Thyroid gland (tissue), 4 donors: ENCODE measurements around the gene TMEM208. TPM values are rescaled to one million over a fixed set of nuclear protein-coding genes. Genes with fewer than 3 reads are reported as not detected.

ENCODE experiments used
- DNase-seq, 2 donors: peaks; one replicate each; pipeline ENCODE4 v3.0.0-alpha.2; 2019
- H3K27ac ChIP-seq, 3 donors: fragments of 200-600 bp; sonication (generic); 1 replicate in 2 of 3; 2 replicates in 1 of 3; pipeline ENCODE4 v1.5.1; 2016 to 2019; ENCODE audit warnings: mild to moderate bottlenecking in 1 of 3, moderate library complexity in 1 of 3
- H3K27me3 ChIP-seq: fragments of 200-600 bp; sonication (generic); one replicate; pipeline ENCODE4 v1.5.1; 2019
- H3K36me3 ChIP-seq, 2 donors: fragments of 200-600 bp; sonication (generic); one replicate each; pipeline ENCODE4 v1.5.1; 2016 to 2019
- H3K4me1 ChIP-seq, 2 donors: fragments of 200-600 bp; sonication (generic); one replicate each; pipeline ENCODE4 v1.5.1; 2017 to 2019
- H3K4me3 ChIP-seq, 3 donors: fragments of 200-600 bp; sonication (generic); replicated peaks in 1 of 3; 1 replicate in 2 of 3; 2 replicates in 1 of 3; pipeline ENCODE4 v1.5.1; 2016; ENCODE audit warnings: mild to moderate bottlenecking in 1 of 3
- H3K9me3 ChIP-seq: fragments of 200-600 bp; sonication (generic); one replicate; pipeline ENCODE4 v1.5.1; 2017
- POLR2A ChIP-seq, 2 donors: fragments of 450-650 bp; IDR thresholded peaks; one replicate each; pipeline ENCODE4 v1.6.1; 2017; ENCODE audit warnings: antibody characterized with exemption in 2 of 2, mild to moderate bottlenecking in 2 of 2, moderate library complexity in 1 of 2
- WGBS, 2 donors: methylation state at CpG; one replicate each; pipeline ENCODE4 v1.1.5; 2017; 5-methylcytosine and 5-hydroxymethylcytosine counted together
- intact Hi-C: fragments of 100-400 bp; cut with DNase I; formaldehyde crosslinking; loops from one replicate; pipeline ENCODE4 v1.15.1; 2023
- total RNA-seq, 4 donors: library from RNA; depleted of rRNA; stranded (reverse); fragments of >200 nt; gene quantifications; one replicate each; pipeline ENCODE4 v1.2.3, GENCODE V29; 2016
- TF ChIP-seq, protein P1 (sequence below), 6 experiments: fragments of 200-600 bp in 3 of 6; fragments of 450-650 bp in 3 of 6; sonication (generic) in 3 of 6; IDR thresholded peaks; one replicate each; pipeline ENCODE4 v1.5.1; 2016 to 2019; ENCODE audit warnings: antibody characterized with exemption in 6 of 6, mild to moderate bottlenecking in 2 of 6, inconsistent platforms in 1 of 6, moderate library complexity in 1 of 6

The TMEM208 gene
- total RNA-seq, 4 donors from 2014 or later: 53.2 to 69.0 (median 58.3) TPM

DNA sequence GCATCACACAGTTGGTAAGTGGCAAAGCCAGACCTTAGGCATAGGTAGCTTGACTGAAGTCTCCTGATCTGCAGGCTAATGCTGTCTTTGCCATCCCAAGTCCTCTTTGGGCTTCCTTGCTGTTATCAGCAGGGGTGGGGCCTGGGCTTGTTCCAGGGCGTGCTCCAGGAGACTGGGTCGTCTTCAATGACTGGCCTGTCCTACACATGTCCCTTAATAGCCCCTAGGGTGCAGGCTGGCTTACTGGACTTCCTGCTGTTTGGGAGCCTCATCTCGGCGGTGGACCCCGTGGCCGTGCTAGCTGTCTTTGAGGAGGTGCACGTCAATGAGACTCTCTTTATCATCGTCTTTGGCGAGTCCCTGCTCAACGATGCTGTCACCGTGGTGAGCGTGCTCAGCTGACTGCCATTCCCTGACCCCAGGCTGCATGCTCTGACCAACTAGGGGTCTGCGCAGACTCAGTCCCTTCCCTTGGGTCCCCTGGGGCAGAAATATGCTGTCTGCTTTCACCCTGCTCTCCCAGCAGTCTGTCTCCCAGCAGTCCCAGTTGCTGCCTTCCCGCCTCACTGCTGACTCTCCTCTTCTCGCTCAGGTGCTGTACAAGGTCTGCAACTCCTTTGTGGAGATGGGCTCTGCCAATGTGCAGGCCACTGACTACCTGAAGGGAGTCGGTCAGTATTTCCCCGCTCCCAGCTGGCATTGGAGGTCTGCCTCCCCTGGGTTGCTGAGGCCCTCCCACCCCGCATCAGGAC, 28.0 kb downstream of the TMEM208 start:
- Histone ChIP-seq H3K27ac (no peak overlapping the region), H3K4me1 (no peaks in the 10 kb centered on the region), H3K9me3 (no peaks in the 10 kb centered on the region), H3K4me3 (no peak overlapping the region), H3K27me3 (no peaks in the 10 kb centered on the region), H3K36me3 (no peaks in the 10 kb centered on the region)
- no peak for DNase-seq
- 90 to 93% methylated on average over 12 to 18 of the region's 18 CpGs for WGBS, 2 donors
- intact Hi-C loops: no loop called here
- no peak for TF ChIP-seq POLR2A (IDR thresholded peaks at IDR 0.05)
- TF ChIP-seq, protein P1, sequence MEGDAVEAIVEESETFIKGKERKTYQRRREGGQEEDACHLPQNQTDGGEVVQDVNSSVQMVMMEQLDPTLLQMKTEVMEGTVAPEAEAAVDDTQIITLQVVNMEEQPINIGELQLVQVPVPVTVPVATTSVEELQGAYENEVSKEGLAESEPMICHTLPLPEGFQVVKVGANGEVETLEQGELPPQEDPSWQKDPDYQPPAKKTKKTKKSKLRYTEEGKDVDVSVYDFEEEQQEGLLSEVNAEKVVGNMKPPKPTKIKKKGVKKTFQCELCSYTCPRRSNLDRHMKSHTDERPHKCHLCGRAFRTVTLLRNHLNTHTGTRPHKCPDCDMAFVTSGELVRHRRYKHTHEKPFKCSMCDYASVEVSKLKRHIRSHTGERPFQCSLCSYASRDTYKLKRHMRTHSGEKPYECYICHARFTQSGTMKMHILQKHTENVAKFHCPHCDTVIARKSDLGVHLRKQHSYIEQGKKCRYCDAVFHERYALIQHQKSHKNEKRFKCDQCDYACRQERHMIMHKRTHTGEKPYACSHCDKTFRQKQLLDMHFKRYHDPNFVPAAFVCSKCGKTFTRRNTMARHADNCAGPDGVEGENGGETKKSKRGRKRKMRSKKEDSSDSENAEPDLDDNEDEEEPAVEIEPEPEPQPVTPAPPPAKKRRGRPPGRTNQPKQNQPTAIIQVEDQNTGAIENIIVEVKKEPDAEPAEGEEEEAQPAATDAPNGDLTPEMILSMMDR (IDR thresholded peaks at IDR 0.05): no peak

DNA sequence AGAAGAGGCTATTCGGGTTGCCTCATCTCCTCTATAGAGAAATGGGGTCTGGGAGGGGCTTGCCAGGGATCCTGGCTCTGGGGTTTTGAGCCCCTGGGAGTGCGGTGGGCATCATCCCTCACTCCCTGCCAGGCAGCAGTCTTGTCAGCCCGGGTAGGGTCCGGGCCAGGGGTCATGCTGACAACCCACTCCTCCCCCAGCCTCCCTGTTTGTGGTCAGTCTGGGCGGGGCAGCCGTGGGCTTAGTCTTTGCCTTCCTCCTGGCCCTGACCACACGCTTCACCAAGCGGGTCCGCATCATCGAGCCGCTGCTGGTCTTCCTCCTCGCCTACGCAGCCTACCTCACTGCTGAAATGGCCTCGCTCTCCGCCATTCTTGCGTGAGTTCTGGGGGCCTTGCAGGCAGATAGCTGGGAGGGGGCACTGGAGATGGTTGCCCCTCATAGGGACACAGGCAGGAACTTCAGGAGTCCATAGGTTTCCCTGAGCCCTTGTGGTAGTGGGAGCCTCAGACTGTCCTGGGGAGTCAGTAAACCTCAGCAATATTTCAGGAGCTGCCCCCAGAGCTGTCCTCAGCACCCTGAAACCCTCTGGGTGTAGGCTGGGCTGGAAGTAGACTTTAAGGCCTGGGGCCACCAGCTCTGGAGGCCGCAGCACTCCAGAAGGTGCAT, 28.8 kb downstream of the TMEM208 start:
- Histone ChIP-seq H3K4me1 (no peaks in the 10 kb centered on the region), H3K36me3 (no peaks in the 10 kb centered on the region), H3K27ac (no peak overlapping the region), H3K4me3 (no peak overlapping the region), H3K27me3 (no peaks in the 10 kb centered on the region), H3K9me3 (no peaks in the 10 kb centered on the region)
- no peak for DNase-seq
- WGBS, 2 donors: 94 to 95% methylated on average over 12 to 16 of the region's 17 CpGs
- TF ChIP-seq POLR2A (IDR thresholded peaks at IDR 0.05): no peak
- TF ChIP-seq, protein P1 (IDR thresholded peaks at IDR 0.05): no peak
- intact Hi-C loops: no loop called here

DNA sequence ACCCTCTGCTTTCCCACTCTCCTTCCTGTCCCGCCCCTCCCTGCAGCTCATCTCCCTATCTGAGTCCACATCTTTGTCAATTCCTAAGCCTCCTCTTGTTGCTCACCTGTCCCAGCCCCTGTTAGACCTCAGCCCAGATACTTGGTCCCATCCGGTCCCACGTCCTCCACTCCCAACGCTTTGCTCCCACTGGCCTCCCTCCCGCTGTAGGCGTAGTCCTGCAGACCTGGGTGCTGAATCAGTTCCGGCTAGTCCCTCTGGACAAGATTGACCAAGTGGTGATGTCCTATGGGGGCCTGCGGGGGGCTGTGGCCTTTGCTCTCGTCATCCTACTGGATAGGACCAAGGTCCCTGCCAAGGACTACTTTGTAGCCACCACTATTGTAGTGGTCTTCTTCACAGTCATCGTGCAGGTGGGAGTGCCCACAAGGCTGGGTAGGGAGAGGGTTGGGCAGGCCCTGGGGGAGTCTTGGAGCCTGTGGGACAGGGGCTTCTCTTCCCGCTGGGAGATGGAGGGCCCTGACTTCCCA, 29.8 kb downstream of the TMEM208 start:
- Histone ChIP-seq H3K9me3 (no peaks in the 10 kb centered on the region), H3K4me3 (no peak overlapping the region), H3K27ac (no peak overlapping the region), H3K4me1 (no peaks in the 10 kb centered on the region), H3K27me3 (no peaks in the 10 kb centered on the region), H3K36me3 (no peaks in the 10 kb centered on the region)
- TF ChIP-seq POLR2A (IDR thresholded peaks at IDR 0.05): no peak
- TF ChIP-seq, protein P1 (IDR thresholded peaks at IDR 0.05): no peak
- DNase-seq: no peak
- WGBS, 2 donors: 93 to 97% methylated on average over 10 to 11 of the region's 11 CpGs
- intact Hi-C loops: no loop called here

DNA sequence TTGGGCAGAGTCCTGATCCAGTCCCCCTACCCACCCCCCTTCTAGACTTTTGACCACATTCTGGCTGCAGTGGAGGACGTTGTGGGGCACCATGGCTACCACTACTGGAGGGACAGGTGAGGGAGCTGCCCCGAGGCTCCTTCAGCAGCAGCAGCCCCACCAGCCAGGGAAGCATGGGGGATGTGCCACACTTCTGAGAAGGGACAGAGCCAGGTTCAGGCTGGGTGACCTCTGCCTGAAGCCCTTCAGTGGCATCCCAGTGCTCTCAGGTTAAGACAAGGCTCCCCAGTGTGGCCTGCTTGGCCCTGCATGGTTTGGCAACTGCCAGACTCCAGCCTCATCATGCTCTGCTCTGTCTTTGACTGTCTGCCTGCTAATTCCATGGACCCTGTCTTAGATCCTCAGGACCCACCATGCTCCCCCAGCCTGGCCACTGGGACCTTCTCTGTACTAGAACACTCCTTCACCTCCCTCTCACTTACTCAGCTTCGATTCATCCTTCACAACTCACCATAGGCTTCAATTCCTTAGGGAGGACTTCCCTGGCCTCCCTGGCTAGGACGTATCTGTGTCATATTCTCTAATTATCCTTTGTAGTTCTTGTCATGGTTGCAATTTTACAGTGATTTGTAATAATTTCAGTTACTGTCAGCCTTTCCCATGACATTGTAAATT, 30.7 kb downstream of the TMEM208 start:
- intact Hi-C loops: no loop called here
- WGBS, 2 donors: 74 to 84% methylated on average over 4 of the region's 4 CpGs
- Histone ChIP-seq H3K27me3 (no peaks in the 10 kb centered on the region), H3K36me3 (no peaks in the 10 kb centered on the region), H3K9me3 (no peaks in the 10 kb centered on the region), H3K27ac (no peak overlapping the region), H3K4me1 (no peaks in the 10 kb centered on the region), H3K4me3 (no peak overlapping the region)
- DNase-seq: no peak
- TF ChIP-seq POLR2A (IDR thresholded peaks at IDR 0.05): no peak

DNA sequence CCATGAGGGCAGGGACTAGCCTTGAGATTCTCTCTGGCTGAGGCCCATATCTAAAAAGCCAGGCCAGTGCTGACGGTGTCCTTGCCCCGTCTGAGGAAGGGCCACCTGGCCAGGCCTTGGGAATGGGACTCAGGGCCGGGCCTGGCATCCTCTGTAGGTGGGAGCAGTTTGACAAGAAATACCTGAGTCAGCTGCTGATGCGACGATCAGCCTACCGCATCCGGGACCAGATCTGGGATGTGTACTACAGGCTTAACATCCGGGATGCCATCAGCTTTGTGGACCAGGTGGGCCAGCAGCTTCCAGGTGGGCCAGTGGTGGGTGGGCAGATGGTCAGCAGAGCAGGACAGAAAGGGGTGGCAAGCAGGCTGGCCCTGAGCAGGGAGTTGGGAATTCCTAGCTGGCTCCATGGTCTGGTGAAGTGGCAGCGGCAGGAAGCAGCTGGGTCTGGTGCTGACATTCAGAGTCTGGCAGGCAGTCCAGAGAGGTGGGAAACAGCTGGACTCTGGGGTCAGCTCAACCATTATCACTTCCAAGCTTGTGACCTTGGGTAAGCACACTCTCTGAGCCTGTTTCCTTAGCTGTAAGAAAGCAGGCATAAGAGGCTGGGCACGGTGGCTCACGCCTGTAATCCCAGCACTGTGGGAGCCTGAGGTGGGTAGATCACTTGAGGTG, 31.4 kb downstream of the TMEM208 start:
- 70 to 91% methylated on average over 4 to 10 of the region's 11 CpGs for WGBS, 2 donors
- H3K27me3 ChIP-seq: no peaks in the 10 kb centered on the region
- no peaks in the 10 kb centered on the region for H3K36me3 ChIP-seq
- H3K27ac ChIP-seq: no peak overlapping the region
- no peak overlapping the region for H3K4me3 ChIP-seq
- no peak for TF ChIP-seq POLR2A (IDR thresholded peaks at IDR 0.05)
- TF ChIP-seq, protein P1 (IDR thresholded peaks at IDR 0.05): no peak
- no peak for DNase-seq
- no peaks in the 10 kb centered on the region for H3K9me3 ChIP-seq
- intact Hi-C loops: no loop called here
- no peaks in the 10 kb centered on the region for H3K4me1 ChIP-seq
